HepG2 (cell line): ENCODE results near the gene SMAD7. TPM values are rescaled to one million over a fixed set of nuclear protein-coding genes. Genes with fewer than 3 reads are reported as not detected.
A peak's percentile ranks its signal among the peaks of the same experiment; 100 is the strongest.

ENCODE experiments used
- BRCA1 ChIP-seq: sonication (generic); formaldehyde crosslinking; IDR thresholded peaks from 2 replicates; pipeline ENCODE4 v1.4.0; 2020; ENCODE audit warnings: missing genetic modification reagents
- CREBL2 ChIP-seq: sonication (generic); formaldehyde crosslinking; IDR thresholded peaks from 2 replicates; pipeline ENCODE4 v1.8.1; 2023; ENCODE audit warnings: missing genetic modification reagents, mild to moderate bottlenecking, borderline replicate concordance
- EED ChIP-seq: sonication (generic); formaldehyde crosslinking; IDR thresholded peaks from 2 replicates; pipeline ENCODE4 v1.5.0; 2020; ENCODE audit warnings: mild to moderate bottlenecking, missing genetic modification reagents
- FOXO4 ChIP-seq: sonication (generic); formaldehyde crosslinking; conservative IDR thresholded peaks from 2 replicates; pipeline ENCODE4 v1.8.1; 2023; ENCODE audit warnings: missing genetic modification reagents
- FOXP4 ChIP-seq: sonication (generic); formaldehyde crosslinking; IDR thresholded peaks from 2 replicates; pipeline ENCODE4 v1.4.0; 2020; ENCODE audit warnings: missing genetic modification reagents
- HHEX ChIP-seq: IDR thresholded peaks from 2 replicates; pipeline ENCODE4 v1.6.1; 2016; ENCODE audit warnings: control low read depth
- MEIS1 ChIP-seq: sonication (generic); formaldehyde crosslinking; IDR thresholded peaks from 2 replicates; pipeline ENCODE4 v1.9.0; 2021; ENCODE audit warnings: mild to moderate bottlenecking, missing genetic modification reagents, moderate library complexity, borderline replicate concordance
- MIER2 ChIP-seq: IDR thresholded peaks from 2 replicates; pipeline ENCODE4 v1.6.1; 2016; ENCODE audit warnings: missing biosample characterization, missing genetic modification reagents
- MIER3 ChIP-seq: IDR thresholded peaks from 2 replicates; pipeline ENCODE4 v1.6.1; 2016; ENCODE audit warnings: missing compliant biosample characterization, borderline replicate concordance
- RBFOX2 ChIP-seq: fragments of 200-400 bp; formaldehyde crosslinking; IDR thresholded peaks from 2 replicates; pipeline ENCODE4 v1.6.1; 2017; ENCODE audit warnings: low read depth, mild to moderate bottlenecking, low read length
- RBM22 ChIP-seq: fragments of 200-400 bp; formaldehyde crosslinking; optimal IDR thresholded peaks from 2 replicates; pipeline ENCODE3; 2017; ENCODE audit warnings: mild to moderate bottlenecking, low read length, moderate library complexity
- RBM39 ChIP-seq: fragments of 200-400 bp; formaldehyde crosslinking; IDR thresholded peaks from one replicate; pipeline ENCODE4 v1.6.1; 2018; ENCODE audit warnings: antibody characterized with exemption, mild to moderate bottlenecking, low read depth, low read length; ENCODE audit not compliant: poor library complexity, severe bottlenecking
- TFAP4 ChIP-seq: sonication (generic); IDR thresholded peaks from 2 replicates; pipeline ENCODE4 v1.6.1; 2016; ENCODE audit warnings: low read depth, borderline replicate concordance
- TFDP2 ChIP-seq: sonication (generic); formaldehyde crosslinking; IDR thresholded peaks from 2 replicates; pipeline ENCODE4 v1.4.0; 2020; ENCODE audit warnings: missing genetic modification reagents
- XBP1 ChIP-seq: sonication (generic); formaldehyde crosslinking; IDR thresholded peaks from 2 replicates; pipeline ENCODE4 v1.5.0; 2020; ENCODE audit warnings: missing genetic modification reagents
- ZFP36 ChIP-seq: fragments of 150-350 bp; IDR thresholded peaks from 2 replicates; pipeline ENCODE4 v1.6.1; 2018; ENCODE audit warnings: borderline replicate concordance, low read length, low read depth; ENCODE audit not compliant: partially characterized antibody
- ZNF235 ChIP-seq: sonication (generic); formaldehyde crosslinking; IDR thresholded peaks from 2 replicates; pipeline ENCODE4 v1.8.1; 2023; ENCODE audit warnings: mild to moderate bottlenecking, missing genetic modification reagents, borderline replicate concordance
- ZNF496 ChIP-seq: sonication (generic); formaldehyde crosslinking; IDR thresholded peaks from 2 replicates; pipeline ENCODE4 v1.8.1; 2023; ENCODE audit warnings: mild to moderate bottlenecking, moderate library complexity, missing genetic modification reagents; ENCODE audit not compliant: insufficient replicate concordance
- ZNF574 ChIP-seq: sonication (generic); formaldehyde crosslinking; IDR thresholded peaks from 2 replicates; pipeline ENCODE4 v1.4.0; 2020; ENCODE audit warnings: missing genetic modification reagents
- ZNF674 ChIP-seq: sonication (generic); formaldehyde crosslinking; IDR thresholded peaks from 2 replicates; pipeline ENCODE4 v1.5.0; 2020; ENCODE audit warnings: low read depth, mild to moderate bottlenecking, missing genetic modification reagents
- ZNF768 ChIP-seq: sonication (generic); formaldehyde crosslinking; IDR thresholded peaks from 2 replicates; pipeline ENCODE4 v1.4.0; 2020; ENCODE audit warnings: missing genetic modification reagents
- polyA plus RNA-seq, 8 experiments: library from polyadenylated mRNA; depleted of rRNA in 3 of 8; stranded (reverse) in 7 of 8; unstranded in 1 of 8; fragments of >200 nt; fragmentation: Illumina TruSeq in 4 of 8; extraction: Trizol in 4 of 8; gene quantifications; 2 replicates each; pipeline versions ENCODE4 v1.2.1 to v1.2.3, GENCODE V29; 2011 to 2016; ENCODE audit warnings: low read depth in 4 of 8, missing spikeins in 1 of 8, mixed read lengths in 1 of 8; ENCODE audit not compliant: insufficient read depth in 1 of 8
- total RNA-seq, 5 experiments: library from RNA; depleted of rRNA; stranded (reverse); fragments of >200 nt; fragmentation: Illumina TruSeq; extraction: Trizol; gene quantifications; 2 replicates each; pipeline ENCODE4 v1.2.3, GENCODE V29; 2016; ENCODE audit warnings: low read depth in 1 of 5

The SMAD7 gene
- total and polyA plus RNA-seq, 2 of the 13 experiments (the other 11 are each of a cell fraction or from before 2014, with no cell fraction given): 17.4 to 24.7 TPM

GRCh38 chr18:48889115-48889941, 61.4 kb downstream of the SMAD7 start (continued):
- TF ChIP-seq ZNF574: no peak
- peak; percentile 83 for TF ChIP-seq ZNF768 (CRISPR knock-in tag)
- no peak for TF ChIP-seq ZNF496
- no peak for TF ChIP-seq MIER2 (CRISPR knock-in tag)
- TF ChIP-seq XBP1 (CRISPR knock-in tag): no peak
- no peak for TF ChIP-seq RBM22
- no peak for TF ChIP-seq EED
- no peak for TF ChIP-seq CREBL2 (CRISPR knock-in tag)
- TF ChIP-seq MIER3 (CRISPR knock-in tag): no peak
- no peak for TF ChIP-seq HHEX (CRISPR knock-in tag)
- TF ChIP-seq FOXO4: no peak
- TF ChIP-seq ZNF674 (CRISPR knock-in tag): no peak
- peak; percentile 89; the same call in 1 of the 2 replicates for TF ChIP-seq TFAP4
- no peak for TF ChIP-seq MEIS1 (CRISPR knock-in tag)
- no peak for TF ChIP-seq RBFOX2
- TF ChIP-seq BRCA1 (CRISPR knock-in tag): no peak
- TF ChIP-seq ZFP36: no peak
- TF ChIP-seq TFDP2 (CRISPR knock-in tag): no peak
- TF ChIP-seq RBM39: no peak
- TF ChIP-seq FOXP4 (CRISPR knock-in tag): no peak
- no peak for TF ChIP-seq ZNF235
